Glutamatergic neuron (in vitro differentiated cells): ENCODE measurements around the gene ATF4. TPM values are rescaled to one million over a fixed set of nuclear protein-coding genes. Genes with fewer than 3 reads are reported as not detected.

ENCODE experiments used
- DNase-seq: peaks from one replicate; pipeline ENCODE4 v3.0.0; 2022
- H3K27ac Mint-ChIP-seq: one replicate; pipeline ENCODE4 v1.8.0; 2020; ENCODE audit warnings: mild to moderate bottlenecking, mixed read lengths, inconsistent platforms; ENCODE audit not compliant: unreplicated experiment
- H3K27me3 Mint-ChIP-seq: one replicate; pipeline ENCODE4 v1.8.0; 2020; ENCODE audit warnings: mild to moderate bottlenecking, moderate library complexity, mixed read lengths, inconsistent platforms; ENCODE audit not compliant: unreplicated experiment
- H3K36me3 Mint-ChIP-seq: one replicate; pipeline ENCODE4 v1.8.0; 2020; ENCODE audit warnings: mild to moderate bottlenecking, mixed read lengths, inconsistent platforms; ENCODE audit not compliant: unreplicated experiment
- H3K4me1 Mint-ChIP-seq: one replicate; pipeline ENCODE4 v1.8.0; 2020; ENCODE audit warnings: mild to moderate bottlenecking, low read depth, mixed read lengths, inconsistent platforms; ENCODE audit not compliant: unreplicated experiment
- H3K4me3 Mint-ChIP-seq: one replicate; pipeline ENCODE4 v1.8.0; 2020; ENCODE audit warnings: mild to moderate bottlenecking, mixed read lengths, inconsistent platforms; ENCODE audit not compliant: unreplicated experiment
- H3K9me3 Mint-ChIP-seq: one replicate; pipeline ENCODE4 v1.8.0; 2020; ENCODE audit warnings: mild to moderate bottlenecking, moderate library complexity, mixed read lengths, inconsistent platforms; ENCODE audit not compliant: unreplicated experiment
- CTCF ChIP-seq: fragments of 200-600 bp; sonication (generic); IDR thresholded peaks from one replicate; pipeline ENCODE4 v1.5.0; 2021; ENCODE audit not compliant: partially characterized antibody, unreplicated experiment
- total RNA-seq: library from RNA; stranded (reverse); fragmentation: NEBNext Ultra II Directional; extraction: Animal tissue kit (Norgen Biotek cat#: 25700); gene quantifications from one replicate; pipeline ENCODE4 v1.2.1, GENCODE V29; 2021; ENCODE audit not compliant: unreplicated experiment

ATF4 gene
- total RNA-seq, 1 donor from 2014 or later: 509 TPM

GRCh38 chr22:39508393-39508792, 12.0 kb upstream of the ATF4 start:
- Mint-ChIP-seq H3K9me3 (no peaks in the 10 kb centered on the region), H3K36me3 (peaks cover 8% of the 10 kb centered on the region), H3K27ac (no peak overlapping the region), H3K27me3 (peaks cover 10% of the 10 kb centered on the region), H3K4me3 (no peak overlapping the region), H3K4me1 (peaks cover 4% of the 10 kb centered on the region)
- TF ChIP-seq CTCF: no peak
- DNase-seq: no peak

- Mint-ChIP-seq H3K27me3 (peaks cover 7% of the 10 kb centered on the region), H3K36me3 (peaks cover 11% of the 10 kb centered on the region), H3K27ac (no peak overlapping the region), H3K4me3 (no peak overlapping the region), H3K4me1 (peaks cover 4% of the 10 kb centered on the region), H3K9me3 (no peaks in the 10 kb centered on the region)
- TF ChIP-seq CTCF: no peak
- no peak for DNase-seq
Measured at GRCh38 chr22:39510529-39511149, 9.7 kb upstream of the ATF4 start.

GRCh38 chr22:39511226-39511625, 9.1 kb upstream of the ATF4 start:
- no peak overlapping the region for H3K4me3 Mint-ChIP-seq
- H3K9me3 Mint-ChIP-seq: no peaks in the 10 kb centered on the region
- H3K27me3 Mint-ChIP-seq: peaks cover 6% of the 10 kb centered on the region
- peaks cover 11% of the 10 kb centered on the region for H3K36me3 Mint-ChIP-seq
- H3K27ac Mint-ChIP-seq: no peak overlapping the region
- no peak for DNase-seq
- H3K4me1 Mint-ChIP-seq: peaks cover 4% of the 10 kb centered on the region
- no peak for TF ChIP-seq CTCF

GRCh38 chr22:39512026-39512425, 8.3 kb upstream of the ATF4 start:
- H3K36me3 Mint-ChIP-seq: peaks cover 5% of the 10 kb centered on the region
- H3K4me3 Mint-ChIP-seq: no peak overlapping the region
- H3K27me3 Mint-ChIP-seq: peaks cover 6% of the 10 kb centered on the region
- DNase-seq: no peak
- no peak for TF ChIP-seq CTCF
- H3K9me3 Mint-ChIP-seq: no peaks in the 10 kb centered on the region
- H3K4me1 Mint-ChIP-seq: peaks cover 4% of the 10 kb centered on the region
- H3K27ac Mint-ChIP-seq: no peak overlapping the region

GRCh38 chr22:39513791-39514190, 6.6 kb upstream of the ATF4 start:
- H3K9me3 Mint-ChIP-seq: no peaks in the 10 kb centered on the region
- peaks cover 6% of the 10 kb centered on the region for H3K4me1 Mint-ChIP-seq
- peaks cover 4% of the 10 kb centered on the region for H3K27me3 Mint-ChIP-seq
- no peak overlapping the region for H3K4me3 Mint-ChIP-seq
- no peak for DNase-seq
- no peak overlapping the region for H3K27ac Mint-ChIP-seq
- H3K36me3 Mint-ChIP-seq: peaks cover 5% of the 10 kb centered on the region
- no peak for TF ChIP-seq CTCF
